ENCODE data around the gene CAST.

The CAST gene

DNA sequence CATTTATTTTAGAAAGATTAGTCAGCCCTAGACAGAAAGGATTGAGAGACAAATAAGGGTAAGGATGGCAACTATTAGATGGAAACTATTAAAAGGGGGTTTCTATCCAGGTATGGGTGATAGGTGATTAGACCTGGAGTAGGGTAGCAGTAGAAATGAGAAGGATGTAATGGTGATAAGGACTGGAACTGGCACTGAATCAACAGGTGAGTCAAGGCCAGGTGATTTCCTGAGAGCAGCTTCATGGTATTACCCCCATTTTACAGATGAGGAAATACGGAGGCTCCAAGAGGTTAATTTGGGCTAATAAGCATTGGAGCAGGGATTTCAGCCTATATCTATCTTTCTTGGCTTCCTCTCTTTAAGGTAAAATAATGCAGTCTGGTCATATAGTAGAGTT lies 55.7 kb downstream of the CAST start:
- TF ChIP-seq, protein P1, sequence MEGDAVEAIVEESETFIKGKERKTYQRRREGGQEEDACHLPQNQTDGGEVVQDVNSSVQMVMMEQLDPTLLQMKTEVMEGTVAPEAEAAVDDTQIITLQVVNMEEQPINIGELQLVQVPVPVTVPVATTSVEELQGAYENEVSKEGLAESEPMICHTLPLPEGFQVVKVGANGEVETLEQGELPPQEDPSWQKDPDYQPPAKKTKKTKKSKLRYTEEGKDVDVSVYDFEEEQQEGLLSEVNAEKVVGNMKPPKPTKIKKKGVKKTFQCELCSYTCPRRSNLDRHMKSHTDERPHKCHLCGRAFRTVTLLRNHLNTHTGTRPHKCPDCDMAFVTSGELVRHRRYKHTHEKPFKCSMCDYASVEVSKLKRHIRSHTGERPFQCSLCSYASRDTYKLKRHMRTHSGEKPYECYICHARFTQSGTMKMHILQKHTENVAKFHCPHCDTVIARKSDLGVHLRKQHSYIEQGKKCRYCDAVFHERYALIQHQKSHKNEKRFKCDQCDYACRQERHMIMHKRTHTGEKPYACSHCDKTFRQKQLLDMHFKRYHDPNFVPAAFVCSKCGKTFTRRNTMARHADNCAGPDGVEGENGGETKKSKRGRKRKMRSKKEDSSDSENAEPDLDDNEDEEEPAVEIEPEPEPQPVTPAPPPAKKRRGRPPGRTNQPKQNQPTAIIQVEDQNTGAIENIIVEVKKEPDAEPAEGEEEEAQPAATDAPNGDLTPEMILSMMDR (IDR thresholded peaks at IDR 0.05) = no peak

DNA sequence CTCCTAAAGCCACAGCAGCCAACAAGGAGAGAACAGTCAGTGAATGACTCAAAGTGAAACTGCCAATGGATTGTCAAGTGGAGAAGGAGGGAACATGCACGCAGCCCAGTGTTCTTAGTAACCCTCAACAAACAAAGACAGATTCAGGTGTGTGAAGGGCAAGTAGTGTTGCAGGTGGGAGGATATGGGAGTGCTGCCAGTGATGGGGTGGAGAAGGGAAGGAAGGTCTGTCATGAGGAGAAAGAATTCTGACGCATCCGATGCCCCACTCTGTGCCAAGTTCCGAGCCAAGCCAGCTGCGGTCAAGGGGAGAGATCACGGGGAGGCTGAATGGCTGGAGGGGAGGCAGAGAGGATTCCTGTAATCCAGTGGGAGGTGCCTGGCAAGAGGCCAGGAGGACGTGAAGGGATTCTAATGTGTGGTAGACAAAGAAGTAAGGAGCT lies 56.5 kb downstream of the CAST start:
- TF ChIP-seq, protein P1 (IDR thresholded peaks at IDR 0.05) = no peak

DNA sequence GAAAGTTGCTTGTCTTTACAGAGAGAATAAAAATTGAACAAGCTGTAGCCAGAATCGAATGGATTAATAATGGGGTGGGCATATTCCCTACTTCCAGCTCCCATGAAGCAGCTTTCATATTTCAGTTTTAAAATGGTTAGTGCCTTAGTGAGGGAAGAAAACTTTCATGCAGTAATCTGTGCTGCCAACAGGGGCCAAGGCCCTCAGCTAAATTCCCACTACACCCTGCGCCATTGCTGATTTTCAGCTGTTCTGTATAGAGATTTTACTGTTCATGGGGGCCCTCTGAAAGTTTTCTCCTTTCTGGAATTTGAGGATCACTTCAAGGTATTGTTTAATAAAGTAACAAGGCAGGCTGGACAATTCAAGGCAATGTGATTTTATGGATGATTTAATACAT lies 58.2 kb downstream of the CAST start:
- TF ChIP-seq, protein P1 (IDR thresholded peaks at IDR 0.05) = no peak

DNA sequence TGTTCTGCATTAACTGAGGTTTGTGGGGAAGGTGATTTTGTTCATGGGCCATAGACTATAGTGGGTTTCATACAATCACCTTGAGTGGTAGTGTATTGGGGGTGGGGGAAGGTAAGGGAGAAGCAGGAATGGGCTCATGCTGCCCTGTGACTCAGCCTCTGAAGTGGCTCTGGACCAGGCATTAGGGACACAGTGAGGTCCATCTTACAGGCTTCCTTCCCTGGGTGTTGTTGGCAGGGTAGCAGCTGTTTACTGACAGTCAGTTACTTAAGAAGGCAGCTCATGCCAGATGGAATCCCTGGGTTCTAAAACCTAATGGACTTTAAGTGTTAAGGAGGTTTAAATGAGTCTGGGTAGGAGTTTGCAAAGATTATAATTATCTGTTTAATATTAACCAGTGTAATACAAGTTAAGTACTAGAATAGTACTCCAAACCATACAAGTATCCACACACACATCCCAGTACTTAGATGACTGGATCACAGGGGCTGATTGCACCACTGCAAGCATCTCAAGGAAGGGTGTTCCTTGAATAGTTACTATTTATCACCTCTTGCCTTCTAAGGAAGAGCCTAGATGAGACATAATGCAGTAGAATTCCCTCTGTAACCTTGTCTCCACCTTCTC lies 59.3 kb downstream of the CAST start:
- TF ChIP-seq, protein P1 (IDR thresholded peaks at IDR 0.05) = no peak

DNA sequence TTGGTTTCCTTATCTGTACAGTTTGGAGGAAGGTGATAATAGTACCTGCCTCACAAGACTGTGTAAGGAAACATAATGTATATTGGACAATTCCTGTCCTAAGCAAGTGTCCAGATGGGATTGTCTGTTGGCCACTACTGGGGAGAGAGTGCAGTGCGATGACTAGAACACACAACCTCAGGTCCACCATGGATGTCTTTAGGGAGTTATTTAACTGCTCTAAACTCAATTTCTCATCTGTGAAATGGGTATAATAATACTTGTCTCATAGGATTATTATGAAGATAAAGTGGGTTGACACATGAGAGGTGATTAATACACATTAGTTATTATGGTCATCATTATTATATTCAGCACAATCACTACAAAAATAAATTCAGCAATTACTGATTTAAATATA lies 63.1 kb downstream of the CAST start:
- TF ChIP-seq, protein P1 (IDR thresholded peaks at IDR 0.05) = no peak

GRCh38 chr5:96726802-96727201 lies 64.6 kb downstream of the CAST start:
- TF ChIP-seq, protein P1 (IDR thresholded peaks at IDR 0.05) = no peak

- TF ChIP-seq, protein P1 (IDR thresholded peaks at IDR 0.05) = peak; percentile 40
Observed at GRCh38 chr5:96729156-96729555, 67.0 kb downstream of the CAST start.

GRCh38 chr5:96730586-96730985 lies 68.4 kb downstream of the CAST start:
- TF ChIP-seq, protein P1 (IDR thresholded peaks at IDR 0.05) = no peak

Data from LNCAP (cell line).